H1 (cell line): ENCODE results near the gene RNF125. TPM values are rescaled to one million over a fixed set of nuclear protein-coding genes. Genes with fewer than 3 reads are reported as not detected.
A peak's percentile ranks its signal among the peaks of the same experiment; 100 is the strongest.

Experiments
- CTCF ChIA-PET: fragments of 300-600 bp; sonication (Branson Sonifier 250); formaldehyde crosslinking; loops from one replicate; lab custom pipeline; 2021; ENCODE audit not compliant: partially characterized antibody; lab: Charles Lee
- POLR2A ChIA-PET: fragments of 300-600 bp; sonication (Branson Sonifier 250); formaldehyde crosslinking; loops from one replicate; lab custom pipeline; 2021; ENCODE audit warnings: inconsistent platforms; ENCODE audit not compliant: partially characterized antibody; lab: Charles Lee
- DNase-seq, 2 experiments: peaks; one replicate each; pipeline versions ENCODE4 v3.0.0 to v3.0.0-alpha.2; 2010 to 2022; ENCODE audit warnings: low spot score in 2 of 2, low read depth in 1 of 2, mixed read lengths in 1 of 2
- FAIRE-seq: peaks from 2 replicates; lab custom pipeline; 2011; peaks lifted over from hg19 to GRCh38; lab: Jason Lieb, UNC
- H2AFZ ChIP-seq: 2 replicates; pipeline ENCODE4 v1.8.1; 2012; ENCODE audit warnings: low read length, inconsistent platforms
- H2AK5ac ChIP-seq: 2 replicates; pipeline ENCODE4 v1.6.1; 2013; ENCODE audit warnings: low read depth, low read length
- H2BK120ac ChIP-seq: replicated peaks from 2 replicates; pipeline ENCODE3; 2013; ENCODE audit warnings: low read depth, low read length, inconsistent platforms
- H2BK12ac ChIP-seq: 2 replicates; pipeline ENCODE4 v1.6.1; 2013; ENCODE audit warnings: low read depth, low read length
- H2BK15ac ChIP-seq: 2 replicates; pipeline ENCODE4 v1.6.1; 2013; ENCODE audit warnings: low read length
- H2BK20ac ChIP-seq: 2 replicates; pipeline ENCODE4 v1.6.1; 2013; ENCODE audit warnings: low read length
- H2BK5ac ChIP-seq: 2 replicates; pipeline ENCODE4 v1.6.1; 2013; ENCODE audit warnings: low read depth, low read length
- H3K14ac ChIP-seq: 2 replicates; pipeline ENCODE4 v1.6.1; 2013; ENCODE audit warnings: inconsistent platforms; ENCODE audit not compliant: insufficient read length
- H3K18ac ChIP-seq: 2 replicates; pipeline ENCODE4 v1.6.1; 2013; ENCODE audit warnings: low read length; ENCODE audit errors: extremely low read depth
- H3K23ac ChIP-seq: 2 replicates; pipeline ENCODE4 v1.6.1; 2013; ENCODE audit warnings: inconsistent platforms; ENCODE audit not compliant: insufficient read length
- H3K23me2 ChIP-seq: 2 replicates; pipeline ENCODE4 v1.6.1; 2013; ENCODE audit warnings: low read depth, low read length
- H3K27ac ChIP-seq: 2 replicates; pipeline ENCODE4 v1.6.1; 2011; ENCODE audit warnings: low read depth, low read length, inconsistent platforms
- H3K27me3 ChIP-seq, 4 experiments: replicated peaks in 1 of 4; 1 replicate in 1 of 4; 2 replicates in 3 of 4; pipeline versions ENCODE4 v1.6.1 to v1.8.1; 2011 to 2013; ENCODE audit warnings: low read length in 3 of 4, mild to moderate bottlenecking in 3 of 4, inconsistent platforms in 2 of 4, mixed read lengths in 2 of 4, moderate library complexity in 1 of 4; ENCODE audit not compliant: control insufficient read depth in 3 of 4, insufficient read depth in 3 of 4; ENCODE audit errors: extremely low read depth in 1 of 4
- H3K36me3 ChIP-seq, 4 experiments: 2 replicates each; pipeline versions ENCODE4 v1.6.1 to v1.8.1; 2011 to 2013; ENCODE audit warnings: mild to moderate bottlenecking in 4 of 4, low read length in 3 of 4, moderate library complexity in 2 of 4, control low read depth in 1 of 4, inconsistent platforms in 1 of 4; ENCODE audit not compliant: insufficient read depth in 4 of 4, control insufficient read depth in 2 of 4
- H3K4ac ChIP-seq: replicated peaks from 2 replicates; pipeline ENCODE3; 2013; ENCODE audit warnings: low read length, low read depth, mixed read lengths, inconsistent platforms; ENCODE audit not compliant: insufficient read length
- H3K4me1 ChIP-seq, 4 experiments: replicated peaks in 1 of 4; 1 replicate in 1 of 4; 2 replicates in 3 of 4; pipeline versions ENCODE4 v1.6.1 to v1.8.1; 2011 to 2013; ENCODE audit warnings: low read length in 3 of 4, inconsistent platforms in 2 of 4, mixed read lengths in 1 of 4; ENCODE audit not compliant: insufficient read depth in 4 of 4, control insufficient read depth in 3 of 4
- H3K4me2 ChIP-seq, 2 experiments: 2 replicates each; pipeline versions ENCODE4 v1.6.1 to v1.8.1; 2011 to 2013; ENCODE audit warnings: low read depth in 2 of 2, low read length in 2 of 2, control low read depth in 1 of 2, inconsistent platforms in 1 of 2, mild to moderate bottlenecking in 1 of 2; ENCODE audit not compliant: insufficient read depth in 1 of 2
- H3K4me3 ChIP-seq, 4 experiments: fragments of 200-600, 300-600 bp in 1 of 4; sonication (generic), shearing (Covaris generic), sonication (Bioruptor Twin) in 1 of 4; 2 replicates each; pipeline versions ENCODE4 v1.5.1 to v1.8.1; 2011 to 2016; ENCODE audit warnings: low read length in 4 of 4, low read depth in 3 of 4, control low read depth in 2 of 4, inconsistent platforms in 2 of 4, mild to moderate bottlenecking in 2 of 4, mixed read lengths in 1 of 4, moderate library complexity in 1 of 4; ENCODE audit not compliant: insufficient read depth in 2 of 4; ENCODE audit errors: extremely low read depth in 1 of 4
- H3K56ac ChIP-seq: replicated peaks from 2 replicates; pipeline ENCODE3; 2013; ENCODE audit warnings: low read depth, mild to moderate bottlenecking, mixed read lengths, low read length, inconsistent platforms; ENCODE audit not compliant: insufficient read length
- H3K79me1 ChIP-seq: 2 replicates; pipeline ENCODE4 v1.6.1; 2013; ENCODE audit warnings: low read depth, low read length, control low read depth
- H3K79me2 ChIP-seq, 2 experiments: 2 replicates each; pipeline versions ENCODE4 v1.6.1 to v1.8.1; 2012 to 2013; ENCODE audit warnings: low read length in 2 of 2, mild to moderate bottlenecking in 2 of 2, inconsistent platforms in 1 of 2; ENCODE audit not compliant: insufficient read depth in 2 of 2, control insufficient read depth in 1 of 2
- H3K9ac ChIP-seq, 4 experiments: replicated peaks in 1 of 4; 1 replicate in 1 of 4; 2 replicates in 3 of 4; pipeline versions ENCODE4 v1.6.1 to v1.8.1; 2011 to 2013; ENCODE audit warnings: low read depth in 3 of 4, low read length in 3 of 4, control low read depth in 2 of 4, mild to moderate bottlenecking in 2 of 4, moderate library complexity in 2 of 4, inconsistent platforms in 1 of 4; ENCODE audit errors: extremely low read depth in 1 of 4
- H3K9me3 ChIP-seq, 2 experiments: 2 replicates each; pipeline versions ENCODE4 v1.6.1 to v1.8.1; 2012 to 2013; ENCODE audit warnings: mild to moderate bottlenecking in 2 of 2, moderate library complexity in 2 of 2, control low read depth in 1 of 2, inconsistent platforms in 1 of 2, low read depth in 1 of 2, low read length in 1 of 2, mixed read lengths in 1 of 2; ENCODE audit not compliant: insufficient read depth in 2 of 2
- H4K20me1 ChIP-seq, 2 experiments: replicated peaks in 1 of 2; 2 replicates each; pipeline versions ENCODE3 to v1.8.1; 2011 to 2013; ENCODE audit warnings: inconsistent platforms in 2 of 2, low read length in 2 of 2, mild to moderate bottlenecking in 1 of 2; ENCODE audit not compliant: insufficient read depth in 2 of 2, control insufficient read depth in 1 of 2
- H4K5ac ChIP-seq: 2 replicates; pipeline ENCODE4 v1.6.1; 2013; ENCODE audit warnings: low read length, low read depth, mixed read lengths, inconsistent platforms; ENCODE audit not compliant: insufficient read length
- H4K8ac ChIP-seq: 2 replicates; pipeline ENCODE4 v1.8.0; 2013; ENCODE audit warnings: mild to moderate bottlenecking, moderate library complexity, low read length, inconsistent platforms; ENCODE audit not compliant: insufficient read depth; ENCODE audit errors: extremely low read depth
- H4K91ac ChIP-seq: replicated peaks from 2 replicates; pipeline ENCODE3; 2013; ENCODE audit warnings: low read length, mixed read lengths, inconsistent platforms; ENCODE audit not compliant: insufficient read length
- BACH1 ChIP-seq: IDR thresholded peaks from 2 replicates; pipeline ENCODE4 v1.6.1; 2012; ENCODE audit warnings: low read length, improper control_type of control experiment
- FOSL1 ChIP-seq: IDR thresholded peaks from 2 replicates; pipeline ENCODE4 v1.6.1; 2011; ENCODE audit warnings: mild to moderate bottlenecking, low read depth, low read length, moderate library complexity; ENCODE audit not compliant: insufficient read depth
- GABPA ChIP-seq: IDR thresholded peaks from 2 replicates; pipeline ENCODE4 v1.6.1; 2011; ENCODE audit warnings: mild to moderate bottlenecking, low read length, moderate library complexity, borderline replicate concordance; ENCODE audit not compliant: insufficient read depth
- KDM5A ChIP-seq: fragments of 200-600 bp; IDR thresholded peaks from 2 replicates; pipeline ENCODE4 v1.7.1; 2012; ENCODE audit warnings: mild to moderate bottlenecking, low read length, inconsistent platforms, mixed read lengths
- MAFK ChIP-seq: IDR thresholded peaks from 2 replicates; pipeline ENCODE4 v1.6.1; 2012; ENCODE audit warnings: low read depth, mild to moderate bottlenecking, improper control_type of control experiment, low read length
- RAD21 ChIP-seq, 2 experiments: IDR thresholded peaks in 1 of 2; conservative IDR thresholded peaks in 1 of 2; 2 replicates each; pipeline ENCODE4 v1.6.1; 2011; ENCODE audit warnings: low read depth in 2 of 2, low read length in 2 of 2, improper control_type of control experiment in 1 of 2, inconsistent platforms in 1 of 2, mild to moderate bottlenecking in 1 of 2, moderate library complexity in 1 of 2
- WGBS, 2 experiments: shearing (Covaris generic) in 1 of 2; methylation state at CpG; one replicate each; pipeline versions ENCODE4 v1.1.6 to v1.1.7; 2013 to 2015; ENCODE audit warnings: low lambda C conversion rate in 2 of 2, mixed read lengths in 2 of 2, inconsistent platforms in 1 of 2, low coverage in 1 of 2, missing lambda C conversion rate in 1 of 2; ENCODE audit not compliant: insufficient replicate concordance in 2 of 2, insufficient coverage in 1 of 2, insufficient read length in 1 of 2; ENCODE audit errors: extremely low coverage in 1 of 2, missing lambda C conversion rate in 1 of 2; 5-methylcytosine and 5-hydroxymethylcytosine counted together
- polyA plus RNA-seq, 7 experiments: library from polyadenylated mRNA; depleted of rRNA in 3 of 7; stranded (reverse) in 5 of 7; unstranded in 2 of 7; fragments of >200 nt in 5 of 7; fragments of 200-250 nt in 2 of 7; gene quantifications; 1 replicate in 5 of 7; 2 replicates in 1 of 7; 4 replicates in 1 of 7; pipeline versions ENCODE4 v1.2.1 to v1.2.3, GENCODE V29; 2011 to 2013; ENCODE audit warnings: missing spikeins in 2 of 7, mixed read lengths in 2 of 7
- total RNA-seq: library from RNA; stranded (reverse); fragmentation: NEBNext Ultra II Directional; extraction: Animal tissue kit (Norgen Biotek cat#: 25700); gene quantifications from 2 replicates; pipeline ENCODE4 v1.2.1, GENCODE V29; 2021
- TF ChIP-seq, protein P1 (sequence below): IDR thresholded peaks from 2 replicates; pipeline ENCODE4 v1.6.1; 2011; ENCODE audit warnings: low read length, improper control_type of control experiment
- TF ChIP-seq, protein P2 (sequence below), 3 experiments: IDR thresholded peaks; 1 replicate in 2 of 3; 2 replicates in 1 of 3; pipeline versions ENCODE4 v1.5.1 to v1.6.1; 2011; ENCODE audit warnings: low read length in 3 of 3, mild to moderate bottlenecking in 3 of 3, inconsistent platforms in 2 of 3, low read depth in 1 of 3, moderate library complexity in 1 of 3; ENCODE audit not compliant: insufficient read depth in 1 of 3; ENCODE audit errors: control extremely low read depth in 1 of 3

Gene RNF125
- total and polyA plus RNA-seq, 2 of the 8 experiments (the other 6 are each of a cell fraction or from before 2014, with no cell fraction given): 14.3 to 15.2 TPM

DNA sequence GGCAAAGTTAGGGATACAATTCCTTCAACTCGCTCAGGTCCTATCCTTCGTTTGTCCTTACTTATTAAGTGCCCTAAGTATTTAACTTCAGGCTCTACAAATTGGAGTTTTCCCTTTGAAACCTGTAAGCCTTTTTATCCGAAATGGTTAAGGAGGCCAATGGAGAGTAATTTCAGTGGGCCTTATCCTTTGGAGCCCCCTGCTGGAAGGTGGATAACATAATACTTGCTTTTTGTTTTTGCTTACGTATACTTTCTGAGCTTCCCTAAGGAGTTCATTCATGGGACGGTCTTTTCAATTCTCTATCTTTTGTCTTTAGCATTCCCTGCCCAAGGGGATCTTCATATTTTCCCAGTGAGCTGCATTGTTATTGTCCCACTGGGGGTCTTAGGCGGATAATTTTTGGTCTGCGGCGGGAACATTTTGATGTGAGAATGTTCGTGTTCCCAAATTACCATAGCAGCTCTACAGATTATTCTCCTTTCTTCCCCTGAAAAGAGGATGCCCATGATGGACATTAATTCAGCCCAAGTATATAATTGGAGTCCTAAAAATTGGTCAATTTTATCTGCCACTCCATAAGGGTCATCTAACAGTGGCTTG lies 41.3 kb upstream of the RNF125 start:
- Histone ChIP-seq H3K23ac (no peak overlapping the region), H4K5ac (no peak overlapping the region), H3K14ac (no peak overlapping the region), H2BK20ac (no peak overlapping the region), H4K20me1 (no peaks in the 10 kb centered on the region), H3K79me2 (no peaks in the 10 kb centered on the region), H3K27me3 (no peaks in the 10 kb centered on the region), H2BK5ac (no peak overlapping the region), H3K4ac (no peak overlapping the region), H2BK15ac (no peak overlapping the region), H4K8ac (no peak overlapping the region), H3K9ac (peak overlapping the region in 1 of 4 experiments; percentile 59; a peak in 2 of 7 replicates), H3K4me3 (peak overlapping the region in 1 of 4 experiments; percentile 41; a peak in 1 of 8 replicates), H3K79me1 (no peaks in the 10 kb centered on the region), H3K18ac (no peak overlapping the region), H3K23me2 (no peaks in the 10 kb centered on the region), H2AFZ (peak overlapping the region; percentile 98), H3K27ac (no peak overlapping the region), H3K9me3 (no peaks in the 10 kb centered on the region), H2BK12ac (no peak overlapping the region), H3K36me3 (no peaks in the 10 kb centered on the region), H2BK120ac (no peak overlapping the region), H4K91ac (no peak overlapping the region), H3K56ac (no peak overlapping the region), H3K4me1 (peaks cover 0 to 4% (median 0%) of the 10 kb centered on the region in 4 experiments; a peak in 1 of 7 replicates), H2AK5ac (no peak overlapping the region), H3K4me2 (peak overlapping the region in 1 of 2 experiments; percentile 49; a peak in 1 of 4 replicates)
- TF ChIP-seq FOSL1: no peak
- peak; percentile 93 for TF ChIP-seq RAD21 (IDR thresholded peaks at IDR 0.05 in 1 of 2, conservative IDR thresholded peaks at IDR 0.05 in 1 of 2; ENCODE audit: low read depth in 2 of 2, low read length in 2 of 2)
- TF ChIP-seq MAFK: peak; percentile 75
- TF ChIP-seq, protein P1, sequence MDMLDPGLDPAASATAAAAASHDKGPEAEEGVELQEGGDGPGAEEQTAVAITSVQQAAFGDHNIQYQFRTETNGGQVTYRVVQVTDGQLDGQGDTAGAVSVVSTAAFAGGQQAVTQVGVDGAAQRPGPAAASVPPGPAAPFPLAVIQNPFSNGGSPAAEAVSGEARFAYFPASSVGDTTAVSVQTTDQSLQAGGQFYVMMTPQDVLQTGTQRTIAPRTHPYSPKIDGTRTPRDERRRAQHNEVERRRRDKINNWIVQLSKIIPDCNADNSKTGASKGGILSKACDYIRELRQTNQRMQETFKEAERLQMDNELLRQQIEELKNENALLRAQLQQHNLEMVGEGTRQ: no peak
- TF ChIP-seq KDM5A: no peak
- TF ChIP-seq BACH1: no peak
- TF ChIP-seq GABPA: no peak
- TF ChIP-seq, protein P2, sequence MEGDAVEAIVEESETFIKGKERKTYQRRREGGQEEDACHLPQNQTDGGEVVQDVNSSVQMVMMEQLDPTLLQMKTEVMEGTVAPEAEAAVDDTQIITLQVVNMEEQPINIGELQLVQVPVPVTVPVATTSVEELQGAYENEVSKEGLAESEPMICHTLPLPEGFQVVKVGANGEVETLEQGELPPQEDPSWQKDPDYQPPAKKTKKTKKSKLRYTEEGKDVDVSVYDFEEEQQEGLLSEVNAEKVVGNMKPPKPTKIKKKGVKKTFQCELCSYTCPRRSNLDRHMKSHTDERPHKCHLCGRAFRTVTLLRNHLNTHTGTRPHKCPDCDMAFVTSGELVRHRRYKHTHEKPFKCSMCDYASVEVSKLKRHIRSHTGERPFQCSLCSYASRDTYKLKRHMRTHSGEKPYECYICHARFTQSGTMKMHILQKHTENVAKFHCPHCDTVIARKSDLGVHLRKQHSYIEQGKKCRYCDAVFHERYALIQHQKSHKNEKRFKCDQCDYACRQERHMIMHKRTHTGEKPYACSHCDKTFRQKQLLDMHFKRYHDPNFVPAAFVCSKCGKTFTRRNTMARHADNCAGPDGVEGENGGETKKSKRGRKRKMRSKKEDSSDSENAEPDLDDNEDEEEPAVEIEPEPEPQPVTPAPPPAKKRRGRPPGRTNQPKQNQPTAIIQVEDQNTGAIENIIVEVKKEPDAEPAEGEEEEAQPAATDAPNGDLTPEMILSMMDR (IDR thresholded peaks at IDR 0.05; ENCODE audit: control extremely low read depth in 1 of 3, insufficient read depth in 1 of 3, low read depth in 1 of 3, low read length in 3 of 3): peak in 2 of 3 experiments; percentile 65 to 71; a peak in 3 of 4 replicates
- ChIA-PET POLR2A (interaction anchor here (1.0 to 2.0 kb wide), 2 partner anchors 35 to 41 kb away, joined by 4 to 5 read pairs; partner anchors contain the start of genes RNF125 and TRAPPC8), CTCF (interaction anchor here (0.6 to 3.3 kb wide), 64 partner anchors 9 to 901 kb away, joined by 3 to 25 read pairs (median 4); partner anchors contain the start of genes RNF125, SLC25A52, TRAPPC8 and TTR)
- FAIRE-seq (peak; percentile 94), DNase-seq (peak; percentile 21 to 59)
- WGBS, 2 experiments: 14% methylated on average over 9 of the region's 9 CpGs; no CpG with 5 or more reads in 1 of the 2 experiments
